Mammary epithelial cell (primary cell): ENCODE results near the gene CAMTA1.

ENCODE experiments used
- CTCF ChIP-seq, 2 donors: IDR thresholded peaks in 1 of 2; conservative IDR thresholded peaks in 1 of 2; 2 replicates each; pipeline ENCODE4 v1.5.1; 2011 to 2012; ENCODE audit warnings: inconsistent platforms in 2 of 2, low read length in 2 of 2, mild to moderate bottlenecking in 2 of 2, control low read depth in 1 of 2, low read depth in 1 of 2; ENCODE audit not compliant: insufficient read depth in 1 of 2; ENCODE audit errors: extremely low read depth in 1 of 2
- EZH2 ChIP-seq: IDR thresholded peaks from 2 replicates; pipeline ENCODE4 v1.6.1; 2012; ENCODE audit warnings: low read length, inconsistent platforms, borderline replicate concordance

- TF ChIP-seq CTCF (conservative IDR thresholded peaks at IDR 0.05 in 1 of 2, IDR thresholded peaks at IDR 0.05 in 1 of 2; ENCODE audit: extremely low read depth in 1 of 2, insufficient read depth in 1 of 2, low read depth in 1 of 2, low read length in 2 of 2) (no peak), EZH2 (no peak)
Measured at GRCh38 chr1:7250597-7251453, 465.6 kb downstream of the CAMTA1 start.
